ENCODE results near the gene ITGA11.

The ITGA11 gene

DNA sequence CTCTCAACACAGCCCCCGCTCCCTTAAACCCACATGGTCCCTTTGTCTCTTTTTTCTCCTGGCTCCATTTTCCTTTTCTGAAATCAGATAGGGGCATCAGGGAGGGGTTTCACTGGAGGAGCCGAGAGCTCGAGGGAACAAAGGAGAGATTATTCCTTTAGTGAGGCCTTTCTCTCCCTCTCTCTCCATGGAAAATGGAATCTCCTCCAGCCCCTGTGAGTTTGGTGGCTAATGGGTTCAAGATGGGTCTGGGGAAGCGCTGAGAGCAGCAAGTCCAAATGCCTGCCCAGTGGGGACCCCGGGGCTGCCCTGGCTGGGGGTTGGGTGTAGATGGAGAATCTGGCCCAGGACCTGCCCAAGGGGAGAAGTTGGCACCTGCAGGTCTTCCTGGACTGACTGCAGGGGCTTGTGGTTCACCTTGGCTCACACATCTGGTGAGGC lies 56.8 kb downstream of the ITGA11 start:
- no peaks in the 10 kb centered on the region for H3K36me3 ChIP-seq (ENCODE audit: control insufficient read depth, insufficient read depth, low read length)
- no peak for DNase-seq (ENCODE audit: extremely low read depth, insufficient read length)
- H3K4me3 ChIP-seq (replicated peaks; ENCODE audit: low read depth, low read length): no peak overlapping the region
- TF ChIP-seq, protein P1, sequence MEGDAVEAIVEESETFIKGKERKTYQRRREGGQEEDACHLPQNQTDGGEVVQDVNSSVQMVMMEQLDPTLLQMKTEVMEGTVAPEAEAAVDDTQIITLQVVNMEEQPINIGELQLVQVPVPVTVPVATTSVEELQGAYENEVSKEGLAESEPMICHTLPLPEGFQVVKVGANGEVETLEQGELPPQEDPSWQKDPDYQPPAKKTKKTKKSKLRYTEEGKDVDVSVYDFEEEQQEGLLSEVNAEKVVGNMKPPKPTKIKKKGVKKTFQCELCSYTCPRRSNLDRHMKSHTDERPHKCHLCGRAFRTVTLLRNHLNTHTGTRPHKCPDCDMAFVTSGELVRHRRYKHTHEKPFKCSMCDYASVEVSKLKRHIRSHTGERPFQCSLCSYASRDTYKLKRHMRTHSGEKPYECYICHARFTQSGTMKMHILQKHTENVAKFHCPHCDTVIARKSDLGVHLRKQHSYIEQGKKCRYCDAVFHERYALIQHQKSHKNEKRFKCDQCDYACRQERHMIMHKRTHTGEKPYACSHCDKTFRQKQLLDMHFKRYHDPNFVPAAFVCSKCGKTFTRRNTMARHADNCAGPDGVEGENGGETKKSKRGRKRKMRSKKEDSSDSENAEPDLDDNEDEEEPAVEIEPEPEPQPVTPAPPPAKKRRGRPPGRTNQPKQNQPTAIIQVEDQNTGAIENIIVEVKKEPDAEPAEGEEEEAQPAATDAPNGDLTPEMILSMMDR (IDR thresholded peaks at IDR 0.05; ENCODE audit: insufficient read depth, low read length, poor library complexity, severe bottlenecking): no peak
- no peaks in the 10 kb centered on the region; the same call in 1 of the 2 replicates for H3K27me3 ChIP-seq (replicated peaks; ENCODE audit: control insufficient read depth, insufficient read depth, low read length)

GRCh38 chr15:68374168-68374745 lies 57.7 kb downstream of the ITGA11 start:
- Histone ChIP-seq H3K27me3 (replicated peaks; ENCODE audit: control insufficient read depth, insufficient read depth, low read length) (no peaks in the 10 kb centered on the region; the same call in none of the 2 replicates), H3K4me3 (replicated peaks; ENCODE audit: low read depth, low read length) (no peak overlapping the region), H3K36me3 (ENCODE audit: control insufficient read depth, insufficient read depth, low read length) (no peaks in the 10 kb centered on the region)
- TF ChIP-seq, protein P1 (IDR thresholded peaks at IDR 0.05; ENCODE audit: insufficient read depth, low read length, poor library complexity, severe bottlenecking): no peak
- DNase-seq (ENCODE audit: extremely low read depth, insufficient read length): no peak

- no peak overlapping the region for H3K4me3 ChIP-seq (replicated peaks; ENCODE audit: low read depth, low read length)
- TF ChIP-seq, protein P1 (IDR thresholded peaks at IDR 0.05; ENCODE audit: insufficient read depth, low read length, poor library complexity, severe bottlenecking): no peak
- no peaks in the 10 kb centered on the region; the same call in none of the 2 replicates for H3K27me3 ChIP-seq (replicated peaks; ENCODE audit: control insufficient read depth, insufficient read depth, low read length)
- no peak for DNase-seq (ENCODE audit: extremely low read depth, insufficient read length)
- H3K36me3 ChIP-seq (ENCODE audit: control insufficient read depth, insufficient read depth, low read length): no peaks in the 10 kb centered on the region
Observed at GRCh38 chr15:68373028-68373427, 58.9 kb downstream of the ITGA11 start.

GRCh38 chr15:68372291-68372811 lies 59.6 kb downstream of the ITGA11 start:
- no peak for DNase-seq (ENCODE audit: extremely low read depth, insufficient read length)

DNA sequence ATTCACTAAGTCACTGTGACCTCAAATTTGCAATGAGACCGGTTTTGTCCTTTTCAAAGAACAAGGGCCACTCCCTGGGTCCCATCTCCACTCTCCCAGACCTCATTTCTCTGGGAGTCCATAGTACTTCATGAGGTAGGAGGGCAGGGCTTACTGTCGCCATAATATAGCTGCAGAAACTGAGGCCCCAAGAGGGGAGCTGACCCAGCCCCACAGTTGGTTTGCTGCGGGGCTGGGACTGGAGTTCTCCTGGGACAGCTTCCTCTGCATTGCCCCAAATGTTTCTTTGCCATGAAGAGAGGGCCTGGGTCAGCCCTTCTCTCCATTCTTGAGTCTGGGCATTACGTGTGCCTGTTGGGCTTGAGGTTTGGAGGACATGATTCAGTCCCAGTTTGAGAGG lies 60.1 kb downstream of the ITGA11 start:
- Histone ChIP-seq H3K36me3 (ENCODE audit: control insufficient read depth, insufficient read depth, low read length) (no peaks in the 10 kb centered on the region), H3K27me3 (replicated peaks; ENCODE audit: control insufficient read depth, insufficient read depth, low read length) (no peaks in the 10 kb centered on the region; the same call in none of the 2 replicates), H3K4me3 (replicated peaks; ENCODE audit: low read depth, low read length) (no peak overlapping the region)
- DNase-seq (ENCODE audit: extremely low read depth, insufficient read length): no peak
- TF ChIP-seq, protein P1 (IDR thresholded peaks at IDR 0.05; ENCODE audit: insufficient read depth, low read length, poor library complexity, severe bottlenecking): no peak

More at GRCh38 chr15:68372291-68372811, 59.6 kb downstream of the ITGA11 start:
- Histone ChIP-seq H3K4me3 (replicated peaks; ENCODE audit: low read depth, low read length) (no peak overlapping the region), H3K27me3 (replicated peaks; ENCODE audit: control insufficient read depth, insufficient read depth, low read length) (no peaks in the 10 kb centered on the region; the same call in none of the 2 replicates), H3K36me3 (ENCODE audit: control insufficient read depth, insufficient read depth, low read length) (no peaks in the 10 kb centered on the region)
- TF ChIP-seq, protein P1 (IDR thresholded peaks at IDR 0.05; ENCODE audit: insufficient read depth, low read length, poor library complexity, severe bottlenecking): peak; percentile 25

All from GM06990 (cell line).